DLD1 (cell line): ENCODE data around the gene EPS8L1.

Experiments
- in situ Hi-C: cut with HindIII; loops from 2 replicates; pipeline ENCODE4 v1.10.0; 2017; ENCODE audit warnings: low sequenced_read_pairs

The EPS8L1 gene

DNA sequence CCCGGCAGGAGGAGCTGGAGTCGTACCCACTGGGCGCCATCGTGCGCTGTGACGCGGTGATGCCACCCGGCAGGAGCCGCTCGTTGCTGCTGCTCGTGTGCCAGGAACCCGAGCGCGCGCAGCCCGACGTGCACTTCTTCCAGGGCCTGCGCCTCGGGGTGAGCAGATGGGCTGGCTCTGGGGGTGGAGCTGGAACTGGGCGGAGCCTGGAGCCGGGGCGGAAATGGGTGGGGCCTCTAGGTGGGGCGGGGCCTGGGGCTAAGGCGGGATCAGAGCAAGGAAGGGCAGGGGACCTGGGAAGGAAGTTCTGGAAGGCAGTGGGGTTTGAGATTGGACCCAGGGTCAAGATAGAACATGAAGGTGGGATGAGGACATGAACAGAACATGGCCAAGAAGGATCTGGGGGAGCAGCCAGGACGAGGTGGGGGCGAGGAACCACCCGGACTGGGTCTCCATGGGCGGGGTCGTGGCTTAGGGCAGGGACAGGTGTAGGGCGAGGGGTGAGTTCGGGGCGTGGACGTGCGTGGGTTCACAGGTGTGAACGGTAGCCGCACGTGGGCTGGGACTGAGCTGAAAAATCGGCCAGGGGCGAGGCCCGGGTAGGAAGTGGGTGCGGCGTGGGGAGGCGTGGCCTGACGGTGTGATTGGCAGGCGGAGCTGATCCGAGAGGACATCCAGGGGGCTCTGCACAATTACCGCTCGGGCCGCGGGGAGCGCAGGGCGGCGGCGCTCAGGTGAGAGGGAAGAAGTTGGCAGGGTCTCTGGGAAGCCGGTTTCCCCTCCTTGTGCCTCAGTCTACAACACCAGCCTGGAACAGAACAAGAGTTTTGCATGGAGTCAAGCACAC, 4.7 kb downstream of the EPS8L1 start:
- in situ Hi-C loops = no loop called here

GRCh38 chr19:55080968-55081769, 5.5 kb downstream of the EPS8L1 start:
- in situ Hi-C loops = no loop called here

DNA sequence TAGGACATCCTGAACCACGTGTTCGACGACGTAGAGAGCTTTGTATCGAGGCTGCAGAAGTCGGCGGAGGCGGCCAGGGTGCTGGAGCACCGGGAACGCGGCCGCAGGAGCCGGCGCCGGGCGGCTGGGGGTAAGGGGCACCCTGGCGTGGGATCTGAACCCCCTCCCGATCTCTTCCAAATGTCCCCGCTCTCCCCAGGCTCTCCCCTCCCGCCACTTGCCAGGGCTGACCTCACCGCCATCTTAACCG, 6.0 kb downstream of the EPS8L1 start:
- in situ Hi-C loops = no loop called here

- in situ Hi-C loops = no loop called here
Measured at GRCh38 chr19:55082020-55082851, 6.6 kb downstream of the EPS8L1 start.

DNA sequence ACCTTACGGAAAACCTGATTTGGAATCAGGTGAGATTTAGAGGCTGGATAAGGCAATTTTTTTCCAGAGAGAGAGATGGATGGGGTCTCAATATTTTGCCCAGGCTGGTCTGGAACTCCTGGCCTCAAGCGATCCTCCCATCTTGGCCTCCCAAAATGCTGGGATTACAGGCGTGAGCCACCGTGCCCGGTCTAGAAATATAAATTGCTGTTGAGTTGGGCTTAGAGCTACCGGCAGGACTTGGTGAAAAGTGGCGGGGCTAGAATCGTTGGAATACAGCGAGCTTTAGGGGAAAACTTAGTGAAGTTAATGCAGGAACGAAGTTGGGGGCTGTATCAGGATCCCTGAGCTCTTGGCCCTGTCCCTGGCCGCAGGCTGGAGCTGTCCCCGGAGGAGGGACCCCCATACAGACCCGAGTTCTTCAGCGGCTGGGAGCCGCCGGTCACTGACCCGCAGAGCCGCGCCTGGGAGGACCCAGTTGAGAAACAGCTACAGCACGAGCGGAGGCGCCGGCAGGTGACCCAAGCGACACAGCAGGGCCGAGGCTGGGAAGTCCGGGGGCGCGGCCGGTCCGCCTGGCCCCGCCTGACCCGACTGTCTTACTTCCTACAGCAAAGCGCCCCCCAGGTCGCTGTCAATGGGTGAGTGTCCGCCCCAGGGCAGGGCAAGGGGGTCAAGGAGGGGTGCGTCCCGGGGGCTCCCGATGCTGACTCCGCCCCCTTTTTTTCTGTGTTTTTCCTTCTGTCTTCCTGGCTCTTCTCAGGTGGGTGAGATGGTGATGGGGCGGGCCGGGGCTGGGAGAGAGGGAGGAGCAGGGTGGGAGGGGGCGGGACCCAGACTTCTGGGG, 7.6 kb downstream of the EPS8L1 start:
- in situ Hi-C loops = no loop called here

DNA sequence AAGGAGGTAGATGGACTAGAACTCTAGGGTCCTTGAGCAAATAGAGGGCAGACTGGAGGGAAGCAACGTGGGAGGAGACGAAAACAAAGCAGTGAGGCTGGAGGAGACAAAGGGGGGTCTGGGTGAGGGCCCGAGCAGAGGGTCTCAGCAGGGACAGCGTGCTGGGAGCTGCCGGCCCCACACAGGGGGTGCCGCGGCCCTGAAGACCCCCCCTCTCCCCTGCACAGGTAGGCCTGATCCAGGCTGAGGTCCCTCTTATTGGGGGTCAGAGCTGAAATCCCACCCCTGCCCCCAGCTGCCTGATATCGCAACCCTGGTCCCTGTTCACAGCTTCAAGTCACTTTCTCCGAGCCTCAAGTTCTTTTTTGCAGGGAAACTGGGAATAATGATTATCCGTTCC, 8.7 kb downstream of the EPS8L1 start:
- in situ Hi-C loops = no loop called here

GRCh38 chr19:55085923-55086715, 10.4 kb downstream of the EPS8L1 start:
- in situ Hi-C loops = no loop called here

GRCh38 chr19:55086730-55087541, 11.3 kb downstream of the EPS8L1 start:
- in situ Hi-C loops = no loop called here

DNA sequence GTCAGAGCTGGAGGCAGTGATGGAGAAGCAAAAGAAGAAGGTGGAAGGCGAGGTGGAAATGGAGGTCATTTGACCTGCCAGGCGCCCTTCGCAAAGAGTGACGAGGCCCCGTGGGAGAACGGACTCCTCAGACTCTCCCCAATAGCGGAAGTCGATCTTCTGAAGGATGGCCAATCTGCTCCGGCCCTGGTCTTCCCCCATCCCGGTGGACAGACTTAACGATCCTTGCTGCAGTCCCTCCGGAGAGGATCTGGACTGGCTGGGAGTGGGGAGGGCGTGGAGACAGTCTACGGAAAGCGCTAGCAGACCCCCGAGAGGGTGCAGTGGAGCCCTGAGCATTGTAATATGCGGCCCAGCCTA, 11.9 kb downstream of the EPS8L1 start:
- in situ Hi-C loops = no loop called here

- in situ Hi-C loops = no loop called here
Measured at GRCh38 chr19:55088021-55088451, 12.4 kb downstream of the EPS8L1 start.

DNA sequence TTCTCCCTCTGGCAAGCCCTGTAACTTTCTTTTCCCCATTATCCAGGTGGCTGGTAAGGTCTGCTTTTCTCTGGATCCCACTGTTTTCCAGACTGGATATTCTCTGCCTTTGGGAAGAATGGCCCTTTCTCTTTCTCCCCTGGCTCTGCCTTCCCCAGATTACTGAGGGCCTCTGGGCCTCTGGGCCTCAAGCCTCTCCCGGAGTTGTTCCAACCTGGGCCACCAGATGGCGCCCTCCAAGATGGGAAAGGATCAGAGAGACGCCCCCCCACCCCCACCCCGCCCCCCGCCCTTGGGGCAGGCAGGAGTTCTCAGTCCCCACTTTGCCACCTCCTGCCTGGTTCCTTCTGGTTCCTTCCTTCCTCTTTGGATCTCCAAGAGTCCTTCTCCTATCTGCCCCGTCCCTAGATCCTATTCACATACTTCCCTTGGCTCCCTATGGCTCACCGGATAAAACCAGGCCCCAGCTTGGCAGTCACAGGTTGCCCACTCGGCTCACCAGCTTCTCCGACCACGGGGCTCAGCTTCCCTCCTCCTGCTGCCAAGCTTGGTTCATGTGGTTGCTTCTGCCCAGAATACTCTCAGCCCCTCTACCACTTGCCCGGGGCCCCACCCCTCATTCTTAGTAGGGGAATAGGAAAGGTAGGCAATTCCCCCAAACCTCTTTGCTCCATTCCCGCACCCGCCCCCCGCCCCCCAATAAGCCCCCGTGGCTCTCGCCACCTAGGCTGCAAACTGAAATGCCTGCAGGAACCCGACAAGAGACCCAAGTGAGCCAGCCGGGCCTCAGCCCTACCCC, 13.1 kb downstream of the EPS8L1 start:
- in situ Hi-C loops = no loop called here

DNA sequence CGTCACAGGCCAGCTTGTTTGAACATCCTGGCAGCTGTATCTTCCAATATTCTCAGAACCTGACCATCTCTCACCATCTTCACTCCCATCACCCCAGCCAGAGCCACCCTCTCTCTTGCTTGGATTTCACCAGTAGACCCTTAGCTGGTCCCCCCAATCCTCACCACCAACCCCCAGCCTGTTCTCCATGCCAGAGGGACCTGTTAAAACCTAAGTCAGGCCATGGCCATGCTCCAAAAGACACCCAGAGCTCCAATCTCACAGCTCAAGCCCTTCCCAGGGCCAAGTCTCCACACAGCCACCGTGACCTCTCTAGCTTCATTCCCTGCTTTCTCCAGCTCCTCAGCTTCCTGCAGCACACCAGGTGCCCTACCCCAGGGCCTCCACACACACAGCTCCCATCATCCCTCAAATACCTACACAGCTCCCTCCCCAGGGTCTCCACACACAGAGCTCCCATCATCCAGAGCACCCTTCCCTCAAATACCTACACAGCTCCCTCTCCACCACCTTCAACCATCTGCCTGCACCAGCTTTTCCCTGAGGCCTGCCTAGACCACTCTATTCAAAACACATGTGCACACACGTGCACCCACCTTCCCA, 13.8 kb downstream of the EPS8L1 start:
- in situ Hi-C loops = no loop called here

DNA sequence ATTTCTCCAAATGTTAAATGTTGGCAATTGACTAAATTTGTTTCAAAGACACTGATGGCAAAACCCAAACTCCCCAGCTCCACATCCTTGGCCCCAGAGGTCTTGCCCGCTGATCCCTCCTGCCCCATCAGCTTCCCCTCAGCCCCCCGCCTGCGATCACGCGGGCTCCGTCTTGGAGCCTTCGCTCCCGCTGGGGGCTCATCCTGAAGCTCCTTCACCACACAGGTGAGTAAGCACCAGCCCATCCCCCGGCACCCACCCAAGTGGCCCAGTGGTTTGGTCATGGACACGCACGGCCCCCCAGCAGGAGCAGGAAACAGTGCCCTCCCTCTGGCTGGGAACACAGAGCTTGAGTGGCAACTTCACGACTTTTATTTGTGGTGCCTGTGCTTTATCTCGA, 14.9 kb downstream of the EPS8L1 start:
- in situ Hi-C loops = no loop called here

GRCh38 chr19:55091126-55091910, 15.6 kb downstream of the EPS8L1 start:
- in situ Hi-C loops = no loop called here

DNA sequence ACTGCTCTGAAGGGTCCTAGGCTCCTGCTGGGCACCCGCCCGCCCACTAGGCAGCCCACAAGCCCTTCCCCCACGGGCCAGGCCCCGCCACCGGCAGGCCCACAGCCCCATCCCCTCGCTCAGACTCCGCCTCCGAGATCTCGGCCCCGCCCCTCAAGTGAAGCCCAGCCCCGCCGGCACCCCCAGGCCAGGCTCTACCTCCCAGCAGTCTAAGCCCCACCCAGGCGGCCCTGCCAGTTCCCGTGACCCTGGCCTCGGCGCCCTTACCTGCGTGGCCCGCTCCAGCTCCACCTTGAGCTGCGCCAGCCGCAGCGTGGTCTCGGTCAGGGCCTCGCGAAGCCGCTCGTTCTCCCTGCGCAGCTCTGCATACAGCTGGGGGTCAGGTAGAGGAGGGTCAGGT, 16.3 kb downstream of the EPS8L1 start:
- in situ Hi-C loops = no loop called here

GRCh38 chr19:55092423-55093318, 17.0 kb downstream of the EPS8L1 start:
- in situ Hi-C loops = no loop called here
